CD4-positive, alpha-beta T cell (primary cell): ENCODE data around the gene PNPLA7. TPM values are rescaled to one million over a fixed set of nuclear protein-coding genes. Genes with fewer than 3 reads are reported as not detected.

Source experiments
- ATAC-seq: fragments of 200-7000 bp; cut with Tn5 transposase; one replicate; pipeline ENCODE4 v1.10.0; 2022; ENCODE audit warnings: mild to moderate bottlenecking; ENCODE audit not compliant: poor library complexity
- CTCF ChIA-PET: fragments of 350-600 bp; sonication (Branson Sonifier 250); formaldehyde crosslinking; loops from one replicate; lab custom pipeline; 2021; ENCODE audit warnings: antibody characterized with exemption, inconsistent platforms; lab: Charles Lee
- POLR2A ChIA-PET: fragments of 350-600 bp; sonication (Branson Sonifier 250); formaldehyde crosslinking; loops from one replicate; lab custom pipeline; 2021; ENCODE audit warnings: antibody characterized with exemption, inconsistent platforms; lab: Charles Lee
- DNase-seq, 14 experiments: peaks; one replicate each; pipeline ENCODE4 v3.0.0-alpha.2; 2013 to 2020; ENCODE audit warnings: mixed read lengths in 2 of 14
- H3K27ac ChIP-seq, 2 donors: one replicate each; pipeline versions ENCODE4 v1.5.1 to v1.7.0; 2013; ENCODE audit warnings: low read length in 2 of 2, low read depth in 1 of 2, mild to moderate bottlenecking in 1 of 2
- H3K27me3 ChIP-seq, 2 experiments: 1 replicate in 1 of 2; 2 replicates in 1 of 2; pipeline versions ENCODE4 v1.6.1 to v1.7.0; 2013; ENCODE audit warnings: low read length in 2 of 2, control low read depth in 1 of 2, mild to moderate bottlenecking in 1 of 2, moderate library complexity in 1 of 2; ENCODE audit not compliant: insufficient read depth in 2 of 2, control insufficient read depth in 1 of 2
- H3K36me3 ChIP-seq: one replicate; pipeline ENCODE4 v1.6.1; 2013; ENCODE audit warnings: low read length, control low read depth; ENCODE audit not compliant: insufficient read depth
- H3K4me1 ChIP-seq: one replicate; pipeline ENCODE4 v1.6.1; 2013; ENCODE audit warnings: low read length, control low read depth; ENCODE audit not compliant: insufficient read depth
- H3K4me3 ChIP-seq: one replicate; pipeline ENCODE4 v1.5.1; 2013; ENCODE audit warnings: mild to moderate bottlenecking, low read length, moderate library complexity
- H3K9me3 ChIP-seq, 2 experiments: 1 replicate in 1 of 2; 2 replicates in 1 of 2; pipeline versions ENCODE4 v1.6.1 to v1.7.0; 2013; ENCODE audit warnings: low read length in 2 of 2, mild to moderate bottlenecking in 2 of 2, control low read depth in 1 of 2, moderate library complexity in 1 of 2; ENCODE audit not compliant: control insufficient read depth in 1 of 2, insufficient read depth in 1 of 2
- H3K27ac Mint-ChIP-seq: one replicate; pipeline ENCODE4 v1.8.0; 2020; ENCODE audit warnings: mixed read lengths
- H3K27me3 Mint-ChIP-seq: one replicate; pipeline ENCODE4 v1.8.0; 2021; ENCODE audit warnings: mixed read lengths
- H3K36me3 Mint-ChIP-seq: one replicate; pipeline ENCODE4 v1.8.0; 2021; ENCODE audit warnings: low read depth, mixed read lengths
- H3K4me1 Mint-ChIP-seq: one replicate; pipeline ENCODE4 v1.8.0; 2021; ENCODE audit warnings: low read depth, mixed read lengths
- H3K4me3 Mint-ChIP-seq: one replicate; pipeline ENCODE4 v1.8.0; 2020; ENCODE audit warnings: mild to moderate bottlenecking, mixed read lengths
- H3K9me3 Mint-ChIP-seq: one replicate; pipeline ENCODE4 v1.8.0; 2020; ENCODE audit warnings: mixed read lengths
- CTCF ChIP-seq: fragments of 200-600 bp; IDR thresholded peaks from one replicate; pipeline ENCODE4 v1.8.0; 2022; ENCODE audit warnings: antibody characterized with exemption, mild to moderate bottlenecking
- intact Hi-C, 2 experiments: fragments of 100-400 bp; cut with DNase I in 1 of 2; cut with micrococcal nuclease in 1 of 2; formaldehyde crosslinking; loops; one replicate each; pipeline versions ENCODE4 v1.15.1 to v1.9.0; 2023 to 2025; cut with DNase I, micrococcal nuclease
- total RNA-seq, 174 experiments: library from RNA in 2 of 174; stranded (reverse) in 2 of 174; gene quantifications; one replicate each; pipeline ENCODE4 v1.2.3 and lab custom pipeline; 2021 to 2026

The PNPLA7 gene
- total RNA-seq, 2 experiments from 2014 or later: 7.8 to 8.4 TPM

- Histone ChIP-seq H3K4me1 (peaks cover 91% of the 10 kb centered on the region), H3K27ac (no peak overlapping the region), H3K36me3 (peaks cover 17% of the 10 kb centered on the region), H3K9me3 (peaks cover 0 to 6% of the 10 kb centered on the region in 2 experiments), H3K27me3 (no peaks in the 10 kb centered on the region), H3K4me3 (no peak overlapping the region)
- H3K36me3 Mint-ChIP-seq: peaks cover 20% of the 10 kb centered on the region
- ATAC-seq (no peak), DNase-seq (peak in 1 of 14 experiments; percentile 33)
- H3K27ac Mint-ChIP-seq: peak overlapping the region; percentile 65
- intact Hi-C loops: loop anchor here in 1 of 2 experiments (5.0 to 10.0 kb wide), 2 partner anchors 151 to 661 kb away; partner anchors contain the start of genes ARRDC1, CCDC183 and TMEM141
- no peaks in the 10 kb centered on the region for H3K9me3 Mint-ChIP-seq
- H3K4me3 Mint-ChIP-seq: peak overlapping the region; percentile 75
- CTCF ChIA-PET: no interaction called here
- peaks cover 46% of the 10 kb centered on the region for H3K4me1 Mint-ChIP-seq
- POLR2A ChIA-PET: no interaction called here
- no peaks in the 10 kb centered on the region for H3K27me3 Mint-ChIP-seq
- no peak for TF ChIP-seq CTCF
Measured at GRCh38 chr9:137456061-137456863, 93.9 kb downstream of the PNPLA7 start.

- ChIA-PET CTCF (no interaction called here), POLR2A (no interaction called here)
Measured at GRCh38 chr9:137455359-137455991, 94.7 kb downstream of the PNPLA7 start.

More at GRCh38 chr9:137455359-137455991, 94.7 kb downstream of the PNPLA7 start:
- H3K36me3 ChIP-seq: peaks cover 17% of the 10 kb centered on the region
- H3K27ac Mint-ChIP-seq: peak overlapping the region; percentile 65
- H3K4me1 Mint-ChIP-seq: peaks cover 40% of the 10 kb centered on the region
- peaks cover 0 to 6% of the 10 kb centered on the region in 2 experiments for H3K9me3 ChIP-seq
- H3K27me3 Mint-ChIP-seq: no peaks in the 10 kb centered on the region
- DNase-seq (peak in 1 of 14 experiments; percentile 52), ATAC-seq (no peak)
- TF ChIP-seq CTCF: no peak
- H3K36me3 Mint-ChIP-seq: peaks cover 20% of the 10 kb centered on the region
- H3K27ac ChIP-seq: no peak overlapping the region
- H3K4me3 ChIP-seq: no peak overlapping the region
- peaks cover 89% of the 10 kb centered on the region for H3K4me1 ChIP-seq
- H3K4me3 Mint-ChIP-seq: peak overlapping the region; percentile 75
- H3K9me3 Mint-ChIP-seq: no peaks in the 10 kb centered on the region
- H3K27me3 ChIP-seq: no peaks in the 10 kb centered on the region
- intact Hi-C loops: loop anchor here in 1 of 2 experiments (2.0 to 10.0 kb wide), 3 partner anchors 95 to 661 kb away; partner anchors contain the start of genes ARRDC1, CCDC183, MRPL41 and PNPLA7
